D341Med (cell line): ENCODE data around the gene P2RY12.

Source experiments
- DNase-seq: peaks from one replicate; pipeline ENCODE4 v3.0.0; 2012; ENCODE audit warnings: low spot score

P2RY12 gene

GRCh38 chr3:151384741-151385174, at the start of gene P2RY12:
Gene P2RY12, minus strand, starts transcription at chr3:151384753. Its CDS starts 45,908 bp downstream, at chr3:151338845.
- no peak for DNase-seq

GRCh38 chr3:151432616-151433372, 48.2 kb upstream of the P2RY12 start:
- DNase-seq = no peak

GRCh38 chr3:151431940-151432339, 47.4 kb upstream of the P2RY12 start:
- no peak for DNase-seq

GRCh38 chr3:151430821-151431484, 46.4 kb upstream of the P2RY12 start:
- no peak for DNase-seq

DNA sequence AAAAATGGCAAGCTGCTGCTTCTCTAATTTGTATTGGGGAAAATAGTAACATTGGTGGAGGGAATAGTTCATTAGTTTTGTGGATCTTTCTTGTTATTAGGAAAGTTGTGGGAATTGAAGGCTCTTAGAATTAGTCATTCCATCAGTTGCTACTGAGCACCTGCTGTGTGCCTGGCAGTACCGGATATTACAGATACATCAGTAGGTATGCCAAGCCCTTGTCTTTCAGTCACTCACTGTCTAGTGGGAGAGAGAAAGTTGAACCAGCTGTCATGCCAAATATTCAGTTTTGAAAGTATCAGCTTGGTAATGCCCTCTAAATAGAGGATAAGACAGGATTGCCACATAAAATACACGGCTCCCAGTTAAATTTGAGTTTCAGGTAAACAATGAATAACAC, 43.8 kb upstream of the P2RY12 start:
- DNase-seq = no peak

DNA sequence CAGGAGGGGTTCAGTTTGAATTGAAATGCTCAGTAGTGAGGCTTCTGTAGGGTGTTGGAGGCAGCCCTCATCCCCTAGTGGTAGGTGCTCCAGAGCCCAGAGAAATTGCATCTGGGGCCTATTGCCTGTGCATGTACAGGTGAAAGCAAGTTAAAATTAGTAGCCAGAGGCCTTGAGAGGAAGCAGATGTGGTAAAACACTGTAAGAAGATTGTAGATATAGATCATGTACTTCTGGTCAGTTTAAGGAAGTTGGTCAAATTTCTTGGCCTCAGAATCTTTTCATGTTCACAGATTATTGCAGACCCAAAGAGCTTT, 41.7 kb upstream of the P2RY12 start:
- no peak for DNase-seq

DNA sequence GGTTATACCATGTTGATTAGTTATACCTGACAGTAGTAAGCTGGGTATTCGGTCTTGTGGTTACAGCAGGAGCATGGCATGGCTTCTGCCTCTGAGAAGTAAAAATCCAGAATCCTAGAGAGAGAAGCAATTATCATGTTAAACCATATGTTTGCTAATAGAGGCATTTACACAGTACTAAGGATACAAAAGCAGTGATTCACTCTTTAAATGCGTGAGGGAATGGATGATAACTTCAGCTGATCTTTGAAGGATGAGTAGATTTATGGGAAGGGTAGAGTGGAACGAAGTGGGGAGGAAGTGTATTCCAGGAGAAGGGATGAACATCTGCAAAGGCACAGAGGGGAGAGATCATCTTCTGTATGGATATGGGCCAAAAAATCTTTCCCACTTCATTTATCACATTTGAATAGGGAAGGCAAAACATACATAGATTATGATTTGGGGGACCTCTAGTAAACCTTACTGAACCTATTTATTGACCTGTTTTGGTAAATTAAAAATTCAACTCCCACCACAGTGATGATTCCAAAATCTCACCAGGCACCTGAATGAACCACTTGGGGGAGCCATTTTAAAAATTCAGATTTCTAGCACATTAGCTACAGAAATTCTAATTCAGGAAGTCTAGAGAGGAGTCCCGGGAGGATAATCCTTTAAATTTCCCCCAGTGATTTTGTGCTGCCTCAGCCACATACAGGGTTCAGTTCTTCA, 41.2 kb upstream of the P2RY12 start:
- no peak for DNase-seq

DNA sequence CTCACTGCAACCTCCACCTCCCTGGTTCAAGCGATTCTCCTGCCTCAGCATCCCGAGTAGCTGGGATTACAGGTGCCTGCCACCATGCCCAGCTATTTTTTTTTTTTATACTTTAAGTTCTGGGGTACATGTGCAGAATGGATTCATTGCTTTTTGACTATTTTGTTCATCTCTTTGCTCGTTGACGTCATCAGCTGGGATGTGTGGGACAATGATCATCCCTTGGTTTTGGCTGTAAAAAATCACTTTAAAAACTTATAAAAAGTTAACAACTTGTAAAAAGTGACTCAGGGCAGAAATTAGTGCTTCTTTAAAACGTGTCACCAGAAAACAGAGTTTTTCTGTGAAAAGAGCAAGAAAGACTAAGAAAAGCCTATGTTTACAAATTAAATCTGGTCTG, 38.5 kb upstream of the P2RY12 start:
- DNase-seq = no peak

GRCh38 chr3:151421938-151422337, 37.4 kb upstream of the P2RY12 start:
- no peak for DNase-seq

DNA sequence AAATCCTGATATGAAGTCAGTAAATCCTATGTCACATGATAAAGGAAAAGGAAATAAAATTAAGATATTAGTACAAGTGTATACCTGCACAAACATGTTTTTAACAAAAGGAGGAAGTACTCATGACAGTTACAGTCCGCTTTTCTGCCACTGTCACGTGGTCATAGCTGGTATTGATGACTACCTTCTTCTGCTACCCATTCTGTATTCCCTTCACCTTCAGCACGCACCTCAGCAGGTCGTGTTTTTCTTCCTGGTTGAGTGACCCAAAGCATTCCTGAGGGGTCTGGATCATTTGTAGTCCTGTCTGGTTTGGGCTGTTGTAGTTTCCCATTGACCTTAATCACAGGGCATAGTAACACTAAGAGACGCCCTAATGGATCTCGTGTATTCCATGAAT, 35.3 kb upstream of the P2RY12 start:
- DNase-seq = no peak

DNA sequence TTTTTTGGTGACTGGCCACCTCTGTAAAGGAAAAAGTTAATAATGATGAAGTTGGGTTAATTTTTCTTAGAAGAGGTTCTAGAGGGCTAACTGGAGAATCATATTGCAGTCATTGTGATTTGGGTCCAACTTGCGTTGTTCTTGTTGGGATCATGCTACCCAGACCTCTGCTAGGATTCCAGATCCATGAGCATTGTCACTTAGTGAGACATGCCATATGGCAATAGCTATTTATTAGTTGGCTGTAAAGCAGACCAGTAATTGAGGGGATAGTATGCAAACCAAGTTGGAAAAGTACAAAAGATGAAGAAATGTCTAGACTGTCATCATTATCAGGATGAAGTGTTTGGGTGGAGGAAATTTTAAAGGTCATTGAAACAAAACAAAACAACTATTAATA, 30.7 kb upstream of the P2RY12 start:
- no peak for DNase-seq

DNA sequence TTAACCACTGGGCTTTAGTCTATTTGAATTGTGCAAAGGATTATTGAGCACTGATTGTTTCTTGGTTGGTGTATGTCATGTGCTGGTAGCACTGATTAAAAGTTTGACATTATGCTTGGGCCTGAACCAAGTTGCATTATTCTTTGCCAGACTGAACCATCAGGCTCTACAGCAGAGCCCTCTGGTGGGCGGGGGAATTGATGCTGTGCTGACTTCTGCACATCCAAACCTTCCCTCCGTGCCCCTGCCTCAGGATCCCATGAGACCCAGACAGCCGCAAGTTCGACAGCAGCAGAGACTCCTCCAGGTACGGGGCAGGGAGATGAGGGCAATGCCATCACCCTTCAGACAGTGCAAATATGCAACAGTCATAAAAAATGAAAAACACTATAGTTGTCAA, 28.4 kb upstream of the P2RY12 start:
- peak; percentile 43 for DNase-seq

GRCh38 chr3:151410891-151411559, 26.5 kb upstream of the P2RY12 start:
- no peak for DNase-seq

- DNase-seq = no peak
Measured at GRCh38 chr3:151407928-151408327, 23.4 kb upstream of the P2RY12 start.

GRCh38 chr3:151404316-151404715, 19.8 kb upstream of the P2RY12 start:
- DNase-seq = no peak

GRCh38 chr3:151403246-151403645, 18.7 kb upstream of the P2RY12 start:
- DNase-seq = no peak

- DNase-seq = peak; percentile 46
Measured at GRCh38 chr3:151402349-151402748, 17.8 kb upstream of the P2RY12 start.

GRCh38 chr3:151400341-151400740, 15.8 kb upstream of the P2RY12 start:
- no peak for DNase-seq

DNA sequence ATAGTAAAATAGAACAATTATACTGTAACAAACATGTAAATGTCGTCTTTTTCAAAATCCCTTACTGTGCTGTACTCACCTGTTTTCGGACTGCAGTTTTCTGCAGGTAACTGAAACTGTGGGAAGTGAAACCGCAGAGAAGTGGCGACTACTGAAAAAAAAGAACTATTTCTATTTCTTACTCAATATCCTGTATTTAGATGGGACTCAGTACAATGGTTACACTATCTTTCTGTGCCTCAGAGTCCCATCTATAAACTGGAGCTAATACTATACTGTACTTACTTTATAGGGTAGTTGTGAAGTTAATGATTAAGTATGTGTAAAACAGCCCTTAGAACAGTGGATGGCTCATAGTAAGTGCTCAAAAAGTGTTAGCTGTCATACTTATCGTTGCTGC, 14.3 kb upstream of the P2RY12 start:
- DNase-seq = no peak

DNA sequence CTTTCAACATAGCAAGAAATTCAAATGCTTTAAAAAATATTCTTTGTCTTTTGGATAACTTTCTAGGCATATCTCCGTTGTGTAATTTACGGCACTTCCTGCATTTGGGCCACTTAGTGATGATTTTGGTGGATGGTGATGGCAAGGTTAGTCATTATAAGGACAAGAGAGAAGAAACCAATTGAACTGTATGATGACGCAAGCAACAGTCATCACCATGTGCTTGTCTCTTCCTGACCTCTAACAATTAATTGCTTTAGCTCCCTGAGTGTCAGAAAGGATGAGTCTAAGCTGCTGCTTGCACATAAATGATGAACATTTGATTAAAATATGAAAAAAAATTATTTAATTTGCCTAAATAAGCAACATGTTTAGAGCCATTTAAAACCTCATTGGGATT, 11.3 kb upstream of the P2RY12 start:
- no peak for DNase-seq

GRCh38 chr3:151394611-151395010, 10.1 kb upstream of the P2RY12 start:
- DNase-seq = no peak

DNA sequence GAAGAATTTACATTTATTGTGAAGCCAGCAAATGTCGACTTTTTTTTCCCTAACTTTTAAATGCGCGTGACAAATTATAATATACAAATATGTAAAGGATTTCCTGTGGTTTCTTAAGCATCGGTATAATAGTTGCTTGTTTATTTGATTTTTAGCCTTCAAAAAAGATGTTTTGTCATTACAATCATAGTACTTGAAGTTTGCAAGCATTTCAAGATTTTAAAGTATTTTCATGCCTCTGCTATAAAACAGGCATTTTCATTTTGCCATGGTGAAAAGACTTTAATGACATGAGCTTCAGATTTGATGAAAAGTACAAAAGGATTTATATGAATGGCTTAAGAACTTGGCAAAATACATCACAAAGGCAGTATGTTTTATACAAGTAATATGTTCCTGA, 9.4 kb upstream of the P2RY12 start:
- no peak for DNase-seq
